Esophagus muscularis mucosa (tissue), 4 donors: ENCODE data around the gene ASB16. TPM values are rescaled to one million over a fixed set of nuclear protein-coding genes. Genes with fewer than 3 reads are reported as not detected.

Experiments used
- DNase-seq: peaks from one replicate; pipeline ENCODE4 v3.0.0-alpha.2; 2017; ENCODE audit errors: extremely low spot score
- H3K27ac ChIP-seq, 4 donors: fragments of 200-600 bp; sonication (generic); replicated peaks in 1 of 4; 1 replicate in 3 of 4; 2 replicates in 1 of 4; pipeline ENCODE4 v1.5.1; 2016 to 2019; ENCODE audit warnings: mild to moderate bottlenecking in 1 of 4
- H3K27me3 ChIP-seq, 4 donors: fragments of 200-600 bp; sonication (generic); one replicate each; pipeline versions ENCODE4 v1.5.1 to v1.6.0; 2016 to 2019
- H3K36me3 ChIP-seq, 4 donors: fragments of 200-600 bp; sonication (generic); one replicate each; pipeline ENCODE4 v1.5.1; 2016 to 2019
- H3K4me1 ChIP-seq, 4 donors: fragments of 200-600 bp; sonication (generic); one replicate each; pipeline ENCODE4 v1.5.1; 2016 to 2019
- H3K4me3 ChIP-seq, 4 donors: fragments of 200-600 bp; sonication (generic); 1 replicate in 2 of 4; 2 replicates in 2 of 4; pipeline ENCODE4 v1.5.1; 2016 to 2019; ENCODE audit warnings: mild to moderate bottlenecking in 4 of 4, moderate library complexity in 1 of 4
- H3K9me3 ChIP-seq, 4 donors: fragments of 200-600 bp; sonication (generic); 1 replicate in 3 of 4; 2 replicates in 1 of 4; pipeline ENCODE4 v1.5.1; 2016 to 2019
- CTCF ChIP-seq, 3 experiments: fragments of 200-600 bp in 2 of 3; fragments of 450-650 bp in 1 of 3; sonication (generic) in 2 of 3; IDR thresholded peaks; one replicate each; pipeline ENCODE4 v1.5.1; 2017 to 2019; ENCODE audit warnings: antibody characterized with exemption in 3 of 3, mild to moderate bottlenecking in 2 of 3, moderate library complexity in 1 of 3
- EP300 ChIP-seq: sonication (generic); formaldehyde crosslinking; IDR thresholded peaks from one replicate; pipeline ENCODE4 v1.6.1; 2017; ENCODE audit warnings: antibody characterized with exemption
- POLR2A ChIP-seq: fragments of 450-650 bp; IDR thresholded peaks from one replicate; pipeline ENCODE4 v1.6.1; 2017; ENCODE audit warnings: antibody characterized with exemption, moderate library complexity, mild to moderate bottlenecking, low read depth
- POLR2AphosphoS5 ChIP-seq, 2 donors: sonication (generic); formaldehyde crosslinking; IDR thresholded peaks; one replicate each; pipeline ENCODE4 v1.6.1; 2017; ENCODE audit warnings: antibody characterized with exemption in 2 of 2
- WGBS: methylation state at CpG from one replicate; pipeline ENCODE4 v1.1.5; 2018; 5-methylcytosine and 5-hydroxymethylcytosine counted together
- intact Hi-C: fragments of 100-400 bp; cut with DNase I; formaldehyde crosslinking; loops from one replicate; pipeline ENCODE4 v1.15.1; 2023
- total RNA-seq, 4 donors: library from RNA; depleted of rRNA; stranded (reverse); fragments of >200 nt; gene quantifications; one replicate each; pipeline versions ENCODE4 v1.1.0 to v1.2.1, GENCODE V29; 2016

ASB16 gene
- total RNA-seq, 4 donors from 2014 or later: 3.3 to 10.8 (median 6.0) TPM

GRCh38 chr17:44183024-44183423 lies 12.5 kb downstream of the ASB16 start:
- no peak overlapping the region for H3K4me3 ChIP-seq
- H3K27me3 ChIP-seq: no peaks in the 10 kb centered on the region
- DNase-seq: no peak
- H3K27ac ChIP-seq: no peak overlapping the region
- 79% methylated on average over 2 of the region's 2 CpGs for WGBS
- peaks cover 22 to 30% (median 28%) of the 10 kb centered on the region in 4 donors for H3K4me1 ChIP-seq
- intact Hi-C loops: no loop called here
- peaks cover 10 to 35% (median 32%) of the 10 kb centered on the region in 4 donors for H3K36me3 ChIP-seq
- TF ChIP-seq POLR2AphosphoS5 (IDR thresholded peaks at IDR 0.05): no peak
- no peak for TF ChIP-seq EP300
- TF ChIP-seq CTCF (IDR thresholded peaks at IDR 0.05): no peak
- TF ChIP-seq POLR2A: no peak
- H3K9me3 ChIP-seq: no peaks in the 10 kb centered on the region

DNA sequence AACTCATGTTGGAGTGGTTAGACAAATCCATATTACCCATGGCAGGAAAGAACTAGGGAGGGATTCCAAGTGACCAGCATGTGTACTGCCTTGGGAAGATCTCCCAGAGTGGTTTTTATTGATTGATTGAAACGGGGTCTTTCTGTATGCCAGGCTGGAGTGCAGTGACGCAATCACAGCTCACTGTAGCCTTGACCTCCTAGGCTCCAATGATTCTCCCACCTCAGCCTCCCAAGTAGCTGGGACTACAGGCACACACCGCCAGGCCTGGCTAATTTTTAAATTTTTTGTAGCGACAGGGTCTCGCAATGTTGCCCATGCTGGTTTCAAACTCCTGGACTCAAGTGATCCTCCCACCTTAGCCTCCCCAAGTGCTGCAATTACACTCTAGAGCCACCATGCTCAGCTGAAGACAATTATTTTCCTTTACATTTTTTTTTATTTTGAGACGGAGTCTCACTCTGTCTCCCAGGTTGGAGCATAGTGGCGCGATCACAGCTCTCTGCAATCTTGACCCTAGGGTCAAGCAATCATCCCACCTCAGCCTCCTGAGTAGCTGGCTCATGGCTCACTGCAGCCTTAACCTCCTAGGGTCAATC lies 13.8 kb downstream of the ASB16 start:
- H3K4me3 ChIP-seq: no peak overlapping the region
- no peak overlapping the region for H3K27ac ChIP-seq
- TF ChIP-seq CTCF (IDR thresholded peaks at IDR 0.05): no peak
- no peaks in the 10 kb centered on the region for H3K9me3 ChIP-seq
- no peak for DNase-seq
- H3K36me3 ChIP-seq: peaks cover 10 to 30% (median 24%) of the 10 kb centered on the region in 4 donors
- peaks cover 29 to 43% (median 36%) of the 10 kb centered on the region in 4 donors for H3K4me1 ChIP-seq
- 83% methylated on average over 8 of the region's 8 CpGs for WGBS
- intact Hi-C loops: no loop called here
- no peaks in the 10 kb centered on the region for H3K27me3 ChIP-seq

GRCh38 chr17:44186307-44187130 lies 16.0 kb downstream of the ASB16 start, which contains the start of gene TMUB2:
Gene TMUB2 (plus strand): TSS chr17:44186972. CDS start chr17:44187709, 737 bp downstream.
- no peaks in the 10 kb centered on the region for H3K9me3 ChIP-seq
- DNase-seq: peak; percentile 100
- H3K27ac ChIP-seq: peak within 1 kb of the TSS; percentile 93 to 97 (median 96)
- H3K4me3 ChIP-seq: peak within 1 kb of the TSS; percentile 60 to 85 (median 74)
- intact Hi-C loops: no loop called here
- peaks cover 29 to 48% (median 36%) of the 10 kb centered on the region in 4 donors for H3K4me1 ChIP-seq
- peaks cover 22 to 48% (median 43%) of the 10 kb centered on the region in 4 donors for H3K36me3 ChIP-seq
- under 1% methylated on average over 38 of the region's 50 CpGs for WGBS
- TF ChIP-seq POLR2AphosphoS5 (IDR thresholded peaks at IDR 0.05): peak; percentile 94 to 95
- TF ChIP-seq EP300: no peak
- peak; percentile 49 for TF ChIP-seq POLR2A
- H3K27me3 ChIP-seq: no peaks in the 10 kb centered on the region

GRCh38 chr17:44187131-44187899 lies 16.8 kb downstream of the ASB16 start:
- 3% methylated on average over 28 of the region's 32 CpGs for WGBS
- H3K27ac ChIP-seq: peak overlapping the region; percentile 93 to 97 (median 96)
- H3K4me1 ChIP-seq: peaks cover 29 to 55% (median 38%) of the 10 kb centered on the region in 4 donors
- TF ChIP-seq POLR2A: no peak
- TF ChIP-seq POLR2AphosphoS5 (IDR thresholded peaks at IDR 0.05): no peak
- no peak for TF ChIP-seq CTCF (IDR thresholded peaks at IDR 0.05)
- no peak for TF ChIP-seq EP300
- intact Hi-C loops: no loop called here
- H3K4me3 ChIP-seq: peak overlapping the region; percentile 60 to 85 (median 74)
- H3K9me3 ChIP-seq: no peaks in the 10 kb centered on the region
- peaks cover 15 to 46% (median 41%) of the 10 kb centered on the region in 4 donors for H3K36me3 ChIP-seq
- no peaks in the 10 kb centered on the region for H3K27me3 ChIP-seq
- DNase-seq: peak; percentile 95
